PC-9 (cell line): ENCODE data around the gene COL18A1.

Experiments used
- EZH2 ChIP-seq: fragments of 200-600 bp; sonication (generic); IDR thresholded peaks from 2 replicates; pipeline ENCODE4 v1.8.0; 2017; ENCODE audit warnings: antibody characterized with exemption, low read depth
- TF ChIP-seq, protein P1 (sequence below): fragments of 200-600 bp; sonication (generic); conservative IDR thresholded peaks from 2 replicates; pipeline ENCODE4 v1.6.1; 2017; ENCODE audit warnings: mixed run types, antibody characterized with exemption, mild to moderate bottlenecking, moderate library complexity

DNA sequence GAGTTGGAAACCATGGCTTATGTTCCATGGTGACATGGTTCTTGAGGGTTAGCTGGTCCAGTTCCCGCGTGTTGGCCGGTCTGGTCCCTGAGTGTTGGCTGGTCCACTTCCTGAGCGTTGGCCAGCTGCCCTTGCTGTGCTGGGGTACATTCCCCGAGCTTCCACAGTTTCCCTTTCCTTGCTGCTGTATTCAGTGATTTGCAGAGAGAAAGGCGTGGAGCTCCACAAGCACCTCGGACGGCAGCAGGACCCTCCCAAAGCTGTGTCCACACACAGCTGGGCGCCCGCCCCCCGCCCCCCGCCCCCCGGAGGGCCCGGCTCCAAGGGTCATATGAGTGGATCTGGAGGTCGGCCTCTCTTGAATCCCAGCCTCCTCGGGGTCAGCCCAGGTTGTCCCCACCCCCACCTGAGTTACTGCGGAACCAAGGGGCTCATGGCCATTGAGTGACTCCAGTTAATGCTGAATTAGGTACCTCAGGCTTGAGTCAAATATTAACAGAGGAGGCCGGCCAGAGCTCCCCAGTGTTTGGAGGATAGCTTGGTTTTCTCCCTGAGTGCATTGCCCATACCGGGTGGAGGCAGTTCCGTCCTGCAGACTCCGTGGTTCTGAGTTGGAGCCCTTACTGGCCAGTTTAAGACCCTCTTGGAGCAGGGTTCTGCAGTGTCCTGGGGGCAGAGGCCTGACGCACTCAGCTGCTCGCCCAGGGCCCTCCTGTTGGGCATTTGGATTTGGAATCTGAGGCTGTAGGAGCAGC lies 18.4 kb downstream of the COL18A1 start:
- TF ChIP-seq, protein P1, sequence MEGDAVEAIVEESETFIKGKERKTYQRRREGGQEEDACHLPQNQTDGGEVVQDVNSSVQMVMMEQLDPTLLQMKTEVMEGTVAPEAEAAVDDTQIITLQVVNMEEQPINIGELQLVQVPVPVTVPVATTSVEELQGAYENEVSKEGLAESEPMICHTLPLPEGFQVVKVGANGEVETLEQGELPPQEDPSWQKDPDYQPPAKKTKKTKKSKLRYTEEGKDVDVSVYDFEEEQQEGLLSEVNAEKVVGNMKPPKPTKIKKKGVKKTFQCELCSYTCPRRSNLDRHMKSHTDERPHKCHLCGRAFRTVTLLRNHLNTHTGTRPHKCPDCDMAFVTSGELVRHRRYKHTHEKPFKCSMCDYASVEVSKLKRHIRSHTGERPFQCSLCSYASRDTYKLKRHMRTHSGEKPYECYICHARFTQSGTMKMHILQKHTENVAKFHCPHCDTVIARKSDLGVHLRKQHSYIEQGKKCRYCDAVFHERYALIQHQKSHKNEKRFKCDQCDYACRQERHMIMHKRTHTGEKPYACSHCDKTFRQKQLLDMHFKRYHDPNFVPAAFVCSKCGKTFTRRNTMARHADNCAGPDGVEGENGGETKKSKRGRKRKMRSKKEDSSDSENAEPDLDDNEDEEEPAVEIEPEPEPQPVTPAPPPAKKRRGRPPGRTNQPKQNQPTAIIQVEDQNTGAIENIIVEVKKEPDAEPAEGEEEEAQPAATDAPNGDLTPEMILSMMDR, result no peak
- TF ChIP-seq EZH2, result no peak
